Keratinocyte (primary cell): ENCODE results near the gene ACAP2. TPM values are rescaled to one million over a fixed set of nuclear protein-coding genes. Genes with fewer than 3 reads are reported as not detected.

Experiments
- DNase-seq: peaks from one replicate; pipeline ENCODE4 v3.0.0-alpha.2; 2011; ENCODE audit warnings: low read depth, missing footprints, low spot score
- FAIRE-seq: peaks from 2 replicates; lab custom pipeline; 2011; peaks lifted over from hg19 to GRCh38; lab: Jason Lieb, UNC
- H2AFZ ChIP-seq: 2 replicates; pipeline ENCODE4 v1.6.0; 2012; ENCODE audit warnings: low read length, control low read depth, inconsistent platforms; ENCODE audit not compliant: control insufficient read depth
- H3K27ac ChIP-seq: 2 replicates; pipeline ENCODE4 v1.5.1; 2011; ENCODE audit warnings: low read length; ENCODE audit not compliant: control insufficient read depth, insufficient read depth
- H3K27me3 ChIP-seq: 3 replicates; pipeline ENCODE4 v1.6.0; 2011; ENCODE audit warnings: low read length; ENCODE audit not compliant: control insufficient read depth, insufficient read depth; ENCODE audit errors: extremely low read depth
- H3K36me3 ChIP-seq, 2 experiments: 2 replicates in 1 of 2; 3 replicates in 1 of 2; pipeline ENCODE4 v1.5.1; 2011; ENCODE audit warnings: low read length in 2 of 2, mild to moderate bottlenecking in 1 of 2; ENCODE audit not compliant: control insufficient read depth in 2 of 2, insufficient read depth in 2 of 2; ENCODE audit errors: extremely low read depth in 1 of 2
- H3K4me1 ChIP-seq: 3 replicates; pipeline ENCODE4 v1.5.1; 2011; ENCODE audit warnings: low read length; ENCODE audit not compliant: control insufficient read depth, insufficient read depth; ENCODE audit errors: extremely low read depth
- H3K4me2 ChIP-seq: 3 replicates; pipeline ENCODE4 v1.6.0; 2011; ENCODE audit warnings: low read depth, low read length; ENCODE audit not compliant: control insufficient read depth, insufficient read depth; ENCODE audit errors: extremely low read depth
- H3K4me3 ChIP-seq, 3 experiments: fragments of 200-600 bp in 1 of 3; sonication (generic) in 1 of 3; 2 replicates in 2 of 3; 3 replicates in 1 of 3; pipeline ENCODE4 v1.5.1; 2011 to 2016; ENCODE audit warnings: low read length in 3 of 3, mild to moderate bottlenecking in 3 of 3, control low read depth in 2 of 3, inconsistent platforms in 1 of 3, low read depth in 1 of 3, mixed read lengths in 1 of 3, mixed run types in 1 of 3, moderate library complexity in 1 of 3; ENCODE audit not compliant: control insufficient read depth in 2 of 3, insufficient read depth in 2 of 3; ENCODE audit errors: extremely low read depth in 1 of 3
- H3K79me2 ChIP-seq: 2 replicates; pipeline ENCODE4 v1.6.0; 2012; ENCODE audit warnings: low read length; ENCODE audit not compliant: control insufficient read depth, insufficient read depth
- H3K9ac ChIP-seq: 3 replicates; pipeline ENCODE4 v1.6.0; 2011; ENCODE audit warnings: low read length; ENCODE audit not compliant: control insufficient read depth, insufficient read depth; ENCODE audit errors: extremely low read depth
- H3K9me1 ChIP-seq: 3 replicates; pipeline ENCODE4 v1.6.0; 2011; ENCODE audit warnings: low read length; ENCODE audit not compliant: control insufficient read depth, insufficient read depth; ENCODE audit errors: extremely low read depth
- H3K9me3 ChIP-seq: 2 replicates; pipeline ENCODE4 v1.5.1; 2012; ENCODE audit warnings: low read depth, low read length; ENCODE audit not compliant: control insufficient read depth
- H4K20me1 ChIP-seq: 3 replicates; pipeline ENCODE4 v1.6.0; 2011; ENCODE audit warnings: low read length; ENCODE audit not compliant: control insufficient read depth, insufficient read depth; ENCODE audit errors: extremely low read depth
- EZH2 ChIP-seq: IDR thresholded peaks from one replicate; pipeline ENCODE4 v1.6.1; 2012; ENCODE audit warnings: inconsistent platforms, mild to moderate bottlenecking, low read length, moderate library complexity
- dilution Hi-C: fragments of 300-500 bp; cut with MboI; formaldehyde crosslinking; loops from one replicate; pipeline ENCODE4 v1.7.0; 2020; ENCODE audit warnings: low sequenced_read_pairs; ENCODE audit not compliant: extremely low pct_ligation_motif_present
- polyA plus RNA-seq, 5 experiments: library from polyadenylated mRNA; depleted of rRNA in 3 of 5; stranded (reverse) in 3 of 5; stranded (forward) in 1 of 5; unstranded in 1 of 5; fragments of >200 nt; gene quantifications; 1 replicate in 1 of 5; 2 replicates in 3 of 5; 3 replicates in 1 of 5; pipeline versions ENCODE4 v1.2.1 to v1.2.3, GENCODE V29; 2011 to 2012; ENCODE audit warnings: missing spikeins in 2 of 5, low read depth in 1 of 5, low replicate concordance in 1 of 5
- TF ChIP-seq, protein P1 (sequence below), 3 experiments: IDR thresholded peaks in 1 of 3; conservative IDR thresholded peaks in 1 of 3; optimal IDR thresholded peaks in 1 of 3; 2 replicates in 2 of 3; 3 replicates in 1 of 3; pipeline versions ENCODE3 to v1.5.1; 2011; ENCODE audit warnings: low read length in 3 of 3, mild to moderate bottlenecking in 3 of 3, moderate library complexity in 2 of 3, control low read depth in 1 of 3, inconsistent platforms in 1 of 3; ENCODE audit not compliant: insufficient read depth in 2 of 3; ENCODE audit errors: extremely low read depth in 1 of 3

The ACAP2 gene
- polyA plus RNA-seq, 1 donor (not counting 4 experiments of a cell fraction or from before 2014, with no cell fraction given), result 23.5 TPM

DNA sequence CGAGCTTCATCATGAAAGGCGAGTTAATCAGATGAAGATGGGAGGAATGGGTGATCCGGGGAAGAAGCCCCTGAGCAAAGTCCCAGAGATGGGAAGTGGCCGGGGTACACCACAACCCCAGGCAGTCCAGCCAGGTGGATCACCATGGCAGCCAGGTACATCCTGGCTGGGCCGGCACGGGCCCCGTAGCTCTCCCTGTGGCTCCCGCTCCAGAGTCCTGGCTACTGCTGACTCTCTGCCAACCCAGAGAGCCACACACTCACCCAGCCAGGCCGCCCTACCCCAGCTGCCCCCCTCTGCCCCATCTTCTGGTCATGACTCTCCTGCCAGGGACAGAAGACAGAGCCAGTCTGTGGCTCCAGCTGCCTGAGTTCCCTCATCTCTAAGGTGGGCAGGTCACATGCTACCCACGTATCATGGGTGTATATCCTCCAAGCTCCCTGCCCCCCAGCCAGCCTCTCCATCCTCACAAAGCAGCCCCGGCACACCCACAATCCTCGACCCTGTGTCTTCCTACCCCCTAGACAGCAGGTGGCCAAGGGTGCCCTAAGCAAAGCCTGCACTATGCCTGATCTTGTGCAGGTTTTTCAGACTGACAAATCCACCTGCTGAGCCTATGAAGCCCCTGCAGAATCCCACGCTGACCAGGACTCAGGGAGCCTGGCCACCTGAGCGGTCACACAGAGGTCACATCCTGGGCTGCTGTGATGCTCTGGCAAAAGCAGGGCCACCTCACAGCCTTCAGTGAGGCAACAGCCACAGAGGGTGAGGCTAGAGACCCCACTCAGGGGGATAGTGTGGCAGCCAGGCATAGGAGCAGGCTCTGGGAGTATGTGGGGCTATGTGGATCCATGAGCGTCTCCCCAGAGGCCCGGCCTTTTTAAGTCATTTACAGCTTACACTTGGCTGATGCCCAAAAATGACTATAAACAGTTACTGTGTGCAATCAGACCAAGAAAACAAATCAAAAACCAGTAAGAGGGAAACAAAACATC is 185.1 kb downstream of the ACAP2 start:
- dilution Hi-C loops, result no loop called here
- H3K4me2 ChIP-seq, result no peak overlapping the region
- no peaks in the 10 kb centered on the region for H3K27me3 ChIP-seq
- DNase-seq, result no peak
- peaks cover 2% of the 10 kb centered on the region for H3K79me2 ChIP-seq
- no peaks in the 10 kb centered on the region for H3K9me3 ChIP-seq
- no peak for FAIRE-seq
- H2AFZ ChIP-seq, result no peak overlapping the region
- no peaks in the 10 kb centered on the region for H3K9me1 ChIP-seq
- H3K9ac ChIP-seq, result no peak overlapping the region
- peaks cover 0 to 2% of the 10 kb centered on the region in 2 experiments for H3K36me3 ChIP-seq
- peaks cover 4% of the 10 kb centered on the region for H3K4me1 ChIP-seq
- TF ChIP-seq, protein P1, sequence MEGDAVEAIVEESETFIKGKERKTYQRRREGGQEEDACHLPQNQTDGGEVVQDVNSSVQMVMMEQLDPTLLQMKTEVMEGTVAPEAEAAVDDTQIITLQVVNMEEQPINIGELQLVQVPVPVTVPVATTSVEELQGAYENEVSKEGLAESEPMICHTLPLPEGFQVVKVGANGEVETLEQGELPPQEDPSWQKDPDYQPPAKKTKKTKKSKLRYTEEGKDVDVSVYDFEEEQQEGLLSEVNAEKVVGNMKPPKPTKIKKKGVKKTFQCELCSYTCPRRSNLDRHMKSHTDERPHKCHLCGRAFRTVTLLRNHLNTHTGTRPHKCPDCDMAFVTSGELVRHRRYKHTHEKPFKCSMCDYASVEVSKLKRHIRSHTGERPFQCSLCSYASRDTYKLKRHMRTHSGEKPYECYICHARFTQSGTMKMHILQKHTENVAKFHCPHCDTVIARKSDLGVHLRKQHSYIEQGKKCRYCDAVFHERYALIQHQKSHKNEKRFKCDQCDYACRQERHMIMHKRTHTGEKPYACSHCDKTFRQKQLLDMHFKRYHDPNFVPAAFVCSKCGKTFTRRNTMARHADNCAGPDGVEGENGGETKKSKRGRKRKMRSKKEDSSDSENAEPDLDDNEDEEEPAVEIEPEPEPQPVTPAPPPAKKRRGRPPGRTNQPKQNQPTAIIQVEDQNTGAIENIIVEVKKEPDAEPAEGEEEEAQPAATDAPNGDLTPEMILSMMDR (optimal IDR thresholded peaks at IDR 0.05 in 1 of 3, IDR thresholded peaks at IDR 0.05 in 1 of 3, conservative IDR thresholded peaks at IDR 0.05 in 1 of 3; ENCODE audit: extremely low read depth in 1 of 3, insufficient read depth in 2 of 3, low read length in 3 of 3), result no peak
- TF ChIP-seq EZH2, result no peak
- no peak overlapping the region for H3K4me3 ChIP-seq
- H3K27ac ChIP-seq, result no peak overlapping the region
- no peaks in the 10 kb centered on the region for H4K20me1 ChIP-seq

DNA sequence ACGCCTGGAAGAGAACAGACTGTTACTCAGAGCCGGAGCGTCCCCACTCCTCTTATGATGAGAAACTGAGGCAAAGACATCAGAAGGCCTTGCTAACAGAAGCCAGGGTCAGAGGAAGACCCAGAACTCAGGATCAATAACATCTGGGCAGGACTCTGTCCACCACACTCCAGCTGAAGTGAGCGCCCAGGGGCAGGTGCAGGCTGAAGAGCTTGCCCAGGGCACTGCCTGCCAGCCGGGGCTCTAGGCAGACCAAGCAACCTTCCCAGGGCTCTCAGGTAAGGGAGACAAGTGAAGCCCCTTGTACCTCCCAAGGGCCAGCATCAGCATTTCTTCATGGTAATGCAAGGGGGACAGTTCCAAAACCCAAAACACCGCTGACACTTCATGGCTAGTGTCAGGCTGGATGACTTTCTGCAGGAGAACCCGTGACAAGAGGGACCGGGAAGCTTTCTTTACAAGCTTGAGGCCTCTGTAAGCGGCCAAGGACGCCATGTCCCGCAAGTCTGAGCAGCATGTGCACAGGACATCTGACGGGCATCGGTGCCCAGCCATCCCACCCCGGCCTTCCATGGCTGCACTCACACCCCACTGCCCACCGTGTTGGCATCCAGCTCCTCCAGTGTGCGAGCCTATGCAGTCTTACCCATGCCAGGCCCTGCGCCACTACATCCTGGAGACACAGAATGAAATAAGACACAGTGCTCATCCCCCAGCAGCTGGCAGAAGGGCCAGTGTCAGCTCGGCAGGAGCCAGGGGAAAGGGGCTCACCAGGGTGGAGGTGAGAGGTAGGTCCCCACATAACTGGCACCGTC is 186.0 kb downstream of the ACAP2 start:
- H2AFZ ChIP-seq, result no peak overlapping the region
- H3K79me2 ChIP-seq, result peaks cover 3% of the 10 kb centered on the region
- H3K27me3 ChIP-seq, result no peaks in the 10 kb centered on the region
- H3K9me1 ChIP-seq, result no peaks in the 10 kb centered on the region
- no peak overlapping the region for H3K4me3 ChIP-seq
- no peak overlapping the region for H3K9ac ChIP-seq
- H3K4me2 ChIP-seq, result no peak overlapping the region
- dilution Hi-C loops, result no loop called here
- no peak for TF ChIP-seq EZH2
- TF ChIP-seq, protein P1 (optimal IDR thresholded peaks at IDR 0.05 in 1 of 3, IDR thresholded peaks at IDR 0.05 in 1 of 3, conservative IDR thresholded peaks at IDR 0.05 in 1 of 3; ENCODE audit: extremely low read depth in 1 of 3, insufficient read depth in 2 of 3, low read length in 3 of 3), result no peak
- no peaks in the 10 kb centered on the region for H3K9me3 ChIP-seq
- H3K36me3 ChIP-seq, result peaks cover 0 to 2% of the 10 kb centered on the region in 2 experiments
- FAIRE-seq (no peak), DNase-seq (no peak)
- no peak overlapping the region for H3K27ac ChIP-seq
- peaks cover 4% of the 10 kb centered on the region for H3K4me1 ChIP-seq
- no peaks in the 10 kb centered on the region for H4K20me1 ChIP-seq
